Lung microvascular endothelial cell (primary cell): ENCODE data around the gene PILRB. TPM values are rescaled to one million over a fixed set of nuclear protein-coding genes. Genes with fewer than 3 reads are reported as not detected.
"Not testable (repeated sequence)": the region's sequence is repeated elsewhere in the genome, so short reads cannot be mapped to it uniquely, and the experiment has no call there.

Source experiments
- DNase-seq, 2 donors: peaks; one replicate each; pipeline versions ENCODE4 v3.0.0 to v3.0.0-alpha.2; 2010; ENCODE audit warnings: low read depth in 2 of 2
- total RNA-seq: library from RNA; depleted of rRNA; stranded (reverse); fragments of >200 nt; gene quantifications from 2 replicates; pipeline ENCODE4 v1.2.1, GENCODE V29; 2014

PILRB gene
- total RNA-seq, 1 donor from 2014 or later, result 21.6 TPM

DNA sequence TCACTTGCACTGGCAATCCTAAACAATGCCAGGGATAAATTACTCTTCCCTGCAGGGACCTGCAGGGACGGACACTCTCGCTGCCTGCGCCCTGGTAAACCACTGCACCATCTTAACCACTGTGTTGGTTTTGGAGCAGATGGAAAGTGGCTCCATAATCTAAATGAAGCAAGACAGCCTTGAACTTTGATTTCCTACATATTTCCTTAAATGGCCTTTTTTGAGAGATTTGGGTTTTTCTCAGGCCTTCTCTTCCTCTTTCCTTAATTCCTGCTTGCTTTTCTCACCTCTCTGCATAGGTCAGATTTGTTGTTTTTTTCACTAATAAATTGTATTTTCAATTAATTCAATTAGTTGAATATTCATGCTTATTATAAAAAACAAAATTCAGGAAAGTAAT is 18.1 kb downstream of the PILRB start:
- DNase-seq, result no peak

DNA sequence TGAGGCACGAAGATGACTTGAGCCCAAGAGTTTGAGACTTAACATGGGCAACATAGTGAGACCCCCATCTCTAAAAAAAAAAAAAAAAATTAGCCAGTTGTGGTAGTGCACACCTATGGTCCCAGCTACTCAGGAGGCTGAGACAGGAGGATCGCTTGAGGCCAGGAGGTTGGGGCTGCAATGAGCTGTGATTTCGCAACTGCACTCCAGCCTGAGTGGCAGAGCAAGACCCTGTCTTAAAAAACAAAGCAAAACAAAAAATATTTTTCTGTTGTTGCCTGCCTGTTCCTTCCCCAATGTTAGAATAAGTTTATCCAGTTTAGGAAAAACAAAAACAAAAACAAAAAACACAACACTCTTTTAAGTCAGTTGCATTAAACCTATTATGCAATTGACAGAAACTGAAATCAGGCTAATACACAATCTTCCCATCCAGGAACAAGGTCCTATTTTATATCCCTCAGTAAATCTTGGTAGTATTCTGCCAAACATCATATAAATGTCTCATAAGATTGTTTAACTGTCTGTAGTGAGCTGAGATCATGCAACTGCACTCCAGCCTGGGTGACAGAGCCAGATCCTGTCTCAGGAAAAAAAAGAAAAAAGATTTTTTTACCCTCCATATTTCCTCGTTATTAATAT is 20.3 kb downstream of the PILRB start:
- DNase-seq, result no peak

DNA sequence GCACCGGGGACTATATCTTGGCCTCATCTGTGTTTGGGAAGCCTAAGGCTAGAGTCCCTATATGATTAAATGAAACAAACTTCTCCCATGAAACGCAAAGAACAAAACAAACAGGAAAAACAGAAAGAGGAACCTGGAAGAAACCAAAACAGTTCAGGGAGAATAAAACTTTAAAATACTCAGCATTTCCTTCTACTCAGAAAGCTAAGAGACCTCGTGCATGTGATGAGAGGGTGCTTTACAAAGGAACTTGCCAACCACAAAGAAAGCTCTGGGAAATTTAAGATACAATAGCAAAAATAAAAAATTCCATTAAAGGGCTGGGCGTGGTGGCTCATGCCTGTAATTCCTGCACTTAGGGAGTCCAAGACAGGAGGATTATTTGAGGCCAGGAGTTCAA is 22.3 kb downstream of the PILRB start:
- no peak for DNase-seq

DNA sequence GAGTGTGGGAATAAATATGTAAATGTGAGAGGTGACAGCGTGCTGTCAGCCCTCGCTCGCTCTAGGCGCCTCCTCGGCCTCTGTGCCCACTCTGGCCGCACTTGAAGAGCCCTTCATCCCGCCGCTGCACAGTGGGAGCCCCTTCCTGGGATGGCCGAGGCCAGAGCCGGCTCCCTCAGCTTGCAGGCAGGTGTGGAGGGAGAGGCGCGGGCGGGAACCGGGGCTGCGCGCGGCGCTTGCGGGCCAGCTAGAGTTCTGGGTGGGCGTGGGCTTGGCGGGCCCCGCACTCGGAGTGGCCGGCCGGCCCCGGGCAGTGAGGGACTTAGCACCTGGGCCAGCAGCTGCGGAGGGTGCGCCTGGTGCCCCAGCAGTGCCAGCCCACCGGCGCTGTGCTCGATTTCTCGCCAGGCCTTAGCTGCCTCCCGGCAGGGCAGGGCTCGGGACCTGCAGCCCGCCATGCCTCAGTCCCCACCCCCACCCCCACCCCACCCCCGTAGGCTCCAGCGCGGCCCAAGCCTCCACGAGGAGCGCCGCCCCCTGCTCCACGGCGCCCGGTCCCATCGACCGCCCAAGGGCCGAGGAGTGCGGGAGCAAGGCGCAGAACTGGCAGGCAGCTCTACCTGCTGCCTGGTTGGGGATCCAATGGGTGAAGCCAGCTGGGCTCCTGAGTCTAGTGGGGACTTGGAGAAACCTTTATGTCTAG is 23.8 kb downstream of the PILRB start:
- DNase-seq, result not testable (repeated sequence)

DNA sequence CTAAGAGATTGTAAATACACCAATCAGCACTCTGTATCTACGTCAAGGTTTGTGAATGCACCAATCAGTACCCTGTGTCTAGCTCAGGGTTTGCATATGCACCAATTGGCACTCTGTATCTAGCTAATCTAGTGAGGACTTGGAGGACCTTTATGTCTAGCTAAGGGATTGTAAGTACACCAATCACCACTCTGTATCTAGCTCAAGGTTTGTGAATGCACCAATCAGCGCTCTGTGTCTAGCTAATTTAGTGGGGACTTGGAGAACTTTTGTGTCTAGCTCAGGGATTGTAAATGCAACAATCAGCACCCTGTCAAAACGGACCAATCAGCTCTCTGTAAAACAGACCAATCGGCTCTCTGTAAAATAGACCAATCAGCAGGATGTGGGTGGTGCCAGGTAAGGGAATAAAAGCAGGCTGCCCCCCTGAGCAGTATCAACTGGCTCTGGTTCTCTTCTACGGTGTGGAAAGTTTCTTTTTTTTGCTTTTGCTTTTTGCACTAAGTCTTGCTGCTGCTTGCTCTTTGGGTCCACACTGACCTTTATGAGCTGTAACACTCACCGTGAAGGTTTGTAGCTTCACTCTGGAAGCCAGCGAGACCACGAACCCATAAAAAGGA is 24.4 kb downstream of the PILRB start:
- not testable (repeated sequence) for DNase-seq

DNA sequence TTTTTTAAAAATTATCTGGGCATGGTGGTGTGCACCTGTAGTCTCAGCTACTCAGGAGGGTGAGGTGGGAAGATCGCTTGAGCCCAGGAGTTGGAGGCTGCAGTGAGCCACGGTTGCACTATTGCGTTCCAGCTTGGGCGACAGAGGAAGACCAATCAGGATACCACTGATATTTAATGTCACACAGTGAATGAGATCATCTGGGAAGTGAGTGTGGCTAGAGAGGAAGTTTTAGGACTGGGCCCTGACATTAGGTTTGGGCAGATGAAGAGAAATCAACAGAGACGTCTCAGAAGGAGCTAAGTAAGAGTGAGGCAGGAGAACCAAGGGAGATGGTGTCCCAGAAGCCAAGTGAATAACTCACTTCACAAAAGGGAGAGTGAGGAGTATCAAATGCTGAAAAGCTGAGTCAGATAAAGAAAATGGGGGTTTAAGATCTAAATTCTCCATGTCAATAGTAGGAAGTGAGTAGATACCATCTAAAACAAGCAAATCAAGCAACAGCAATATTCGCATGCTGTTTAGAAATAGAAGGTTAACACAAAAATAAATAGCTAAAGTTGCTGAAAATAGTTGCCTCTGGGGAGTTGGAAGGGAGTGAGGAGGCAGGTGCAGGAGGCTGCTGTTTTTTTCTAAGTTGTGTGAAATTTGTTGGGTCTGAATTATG is 26.8 kb downstream of the PILRB start:
- peak in 1 of 2 donors; percentile 27 for DNase-seq

DNA sequence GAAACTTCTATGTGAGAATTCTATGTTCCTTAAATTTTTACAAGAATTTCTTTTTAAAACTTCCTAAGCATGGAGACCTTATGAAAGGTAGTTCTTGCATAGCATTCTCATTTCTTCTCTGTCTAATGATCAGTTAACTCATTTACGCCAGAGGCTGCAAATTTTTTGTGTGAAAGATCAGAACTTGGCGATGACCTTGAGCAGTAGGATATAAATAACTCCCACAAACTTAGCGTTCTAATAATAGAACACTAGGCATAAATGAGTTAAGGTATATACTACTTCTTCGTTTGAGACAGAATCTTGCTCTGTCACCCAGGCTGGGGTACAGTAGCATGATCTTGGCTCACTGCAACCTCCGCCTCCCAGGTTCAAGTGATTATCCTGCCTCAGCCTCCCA is 29.0 kb downstream of the PILRB start:
- DNase-seq, result no peak

DNA sequence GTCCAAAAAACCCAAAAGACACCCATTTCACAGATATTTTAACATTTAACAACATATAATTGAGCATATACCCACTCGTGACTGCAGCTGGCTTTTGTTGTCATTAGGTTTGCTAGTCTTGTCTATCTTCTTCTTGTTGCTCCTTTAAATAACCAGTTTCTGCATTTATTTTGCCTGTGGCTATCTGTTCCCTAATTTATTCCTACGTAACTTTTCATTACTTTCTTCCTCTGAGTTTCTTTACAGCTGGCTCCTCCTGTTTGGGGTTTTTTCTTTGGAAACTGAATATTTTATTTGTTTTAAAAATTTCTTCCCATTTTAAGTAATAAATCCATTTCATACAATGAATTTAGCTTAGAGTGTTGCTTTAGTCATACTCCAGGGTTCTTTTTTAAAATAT is 29.8 kb downstream of the PILRB start:
- DNase-seq, result no peak

DNA sequence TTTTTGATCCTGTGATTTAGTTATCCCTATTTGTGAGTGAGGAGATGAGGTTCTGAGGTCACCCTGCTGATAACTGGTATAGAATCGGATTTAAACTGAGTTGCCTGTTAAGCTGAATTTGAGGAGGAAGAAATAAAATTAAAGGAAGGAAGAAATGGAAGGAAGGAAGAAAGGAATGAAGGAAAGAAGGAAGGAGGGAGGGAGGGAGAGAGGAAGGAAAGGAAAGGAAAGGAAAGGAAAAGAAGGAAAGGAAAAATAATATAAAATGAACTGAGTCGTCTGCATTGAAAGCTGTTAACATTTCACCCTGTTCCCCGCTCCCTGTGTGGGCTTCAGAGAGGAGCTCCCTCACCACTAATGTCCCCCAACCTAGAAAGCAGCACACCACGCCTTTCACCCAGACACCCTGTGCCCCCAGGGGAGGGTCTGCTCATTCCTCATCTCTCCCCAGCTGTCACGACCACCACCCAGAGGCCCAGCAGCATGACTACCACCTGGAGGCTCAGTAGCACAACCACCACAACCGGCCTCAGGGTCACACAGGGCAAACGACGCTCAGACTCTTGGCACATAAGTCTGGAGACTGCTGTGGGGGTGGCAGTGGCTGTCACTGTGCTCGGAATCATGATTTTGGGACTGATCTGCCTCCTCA is 31.6 kb downstream of the PILRB start:
- DNase-seq, result no peak

DNA sequence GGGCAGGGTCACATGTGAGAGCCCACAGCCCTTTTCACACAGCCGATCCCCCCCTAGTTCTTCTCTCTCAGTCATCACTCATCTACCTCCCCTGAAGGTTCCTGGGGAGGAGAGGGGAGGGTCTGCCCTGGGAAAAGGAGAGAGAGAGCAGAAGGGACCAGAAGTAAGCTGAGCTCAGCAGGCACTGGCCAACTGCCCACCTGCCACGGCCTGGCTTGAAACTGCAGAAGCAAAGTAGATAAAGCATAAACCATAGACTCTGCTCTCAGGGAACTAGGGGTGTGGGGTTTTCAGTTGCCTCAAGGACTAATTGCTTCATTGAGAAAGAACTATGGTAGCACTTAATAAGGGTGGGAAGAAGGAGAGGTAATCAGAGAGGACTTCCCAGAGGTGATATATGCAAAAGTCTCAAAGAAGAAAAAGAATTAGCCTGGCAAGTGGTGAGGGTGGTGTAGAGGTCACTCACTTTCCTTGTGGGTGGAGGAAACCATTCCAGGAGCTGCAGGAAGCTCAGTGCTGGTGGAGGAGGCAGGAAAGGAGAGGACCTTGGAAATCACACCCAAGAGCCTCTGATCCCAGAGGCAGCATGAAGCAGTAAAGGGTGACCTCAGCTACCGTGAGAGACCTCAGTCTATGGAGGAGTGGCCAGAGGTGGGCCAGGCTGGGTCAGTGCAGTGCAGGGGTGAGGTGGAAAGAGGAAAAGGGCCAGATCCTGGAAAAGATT is 32.5 kb downstream of the PILRB start:
- no peak for DNase-seq

DNA sequence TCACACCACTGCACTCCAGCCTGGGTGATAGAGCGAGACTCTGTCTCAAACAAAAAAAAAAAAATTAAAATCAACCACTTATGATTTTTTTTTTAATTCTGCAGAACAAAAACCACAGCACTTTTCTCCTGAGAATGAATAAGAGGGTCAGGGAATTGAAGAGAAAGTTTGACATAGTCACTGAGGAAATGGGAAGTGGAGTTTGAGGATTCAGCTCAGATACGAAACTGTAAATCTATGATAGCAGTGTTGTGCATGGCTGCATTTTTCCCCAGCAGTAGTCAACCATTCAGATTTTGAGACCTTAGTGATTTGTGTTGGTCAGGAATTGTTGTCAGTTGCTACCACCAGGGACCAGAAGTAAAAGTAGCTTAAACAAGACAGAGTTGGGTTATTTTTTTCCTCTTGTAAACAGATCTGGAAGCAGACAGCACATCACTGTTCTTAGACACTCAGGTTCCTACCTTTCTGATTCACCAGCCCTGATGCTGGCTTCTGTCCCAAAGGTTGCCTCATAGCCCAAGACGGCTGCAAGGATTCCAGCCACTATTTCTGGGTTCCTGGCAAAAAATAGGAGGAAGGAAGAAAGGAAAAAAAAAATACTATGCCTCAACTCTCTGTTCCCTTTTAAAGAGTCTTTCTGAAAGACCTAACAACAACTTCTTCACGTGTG is 35.5 kb downstream of the PILRB start:
- no peak for DNase-seq

DNA sequence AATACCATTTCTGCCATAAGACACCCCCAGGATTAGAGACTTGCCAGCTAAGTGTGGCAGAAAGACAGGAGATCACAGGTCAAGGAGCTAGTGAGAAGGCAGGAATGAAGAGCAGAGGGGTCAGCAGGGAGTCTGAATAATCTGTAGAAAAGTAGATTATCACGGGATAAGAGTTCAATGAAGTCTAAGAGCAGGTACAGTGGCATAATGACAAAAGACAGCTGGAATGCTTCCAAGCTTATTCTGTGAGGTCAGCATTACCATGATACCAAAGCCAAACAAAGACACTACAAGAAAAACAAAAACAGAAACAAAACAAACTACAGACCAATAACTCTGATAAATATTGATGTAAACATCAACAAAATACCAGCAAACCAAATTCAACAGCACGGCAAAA is 36.2 kb downstream of the PILRB start:
- no peak for DNase-seq

DNA sequence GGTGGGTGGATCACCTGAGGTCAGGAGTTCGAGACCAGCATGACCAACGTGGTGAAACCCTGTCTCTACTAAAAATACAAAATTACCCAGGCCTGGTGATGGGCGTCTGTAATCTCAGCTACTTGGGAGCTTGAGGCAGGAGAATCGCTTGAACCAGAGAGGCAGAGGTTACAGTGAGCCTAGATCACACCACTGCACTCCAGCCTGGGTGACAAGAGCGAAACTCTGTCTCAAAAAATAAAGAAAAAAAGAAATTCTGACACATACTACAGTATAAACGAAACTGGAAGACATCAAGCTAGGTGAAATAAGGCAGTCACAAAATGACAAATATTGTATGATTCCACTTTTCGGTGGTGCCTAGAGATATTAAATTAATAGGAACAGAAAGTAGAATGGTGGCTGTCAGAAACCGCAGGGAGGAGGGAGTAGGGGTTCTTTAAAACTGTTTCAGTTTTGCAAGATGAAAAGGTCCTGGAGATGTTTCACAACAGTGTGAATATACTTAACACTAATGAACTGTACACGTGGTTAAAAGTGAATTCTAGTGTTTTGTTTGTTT is 38.6 kb downstream of the PILRB start:
- no peak for DNase-seq

DNA sequence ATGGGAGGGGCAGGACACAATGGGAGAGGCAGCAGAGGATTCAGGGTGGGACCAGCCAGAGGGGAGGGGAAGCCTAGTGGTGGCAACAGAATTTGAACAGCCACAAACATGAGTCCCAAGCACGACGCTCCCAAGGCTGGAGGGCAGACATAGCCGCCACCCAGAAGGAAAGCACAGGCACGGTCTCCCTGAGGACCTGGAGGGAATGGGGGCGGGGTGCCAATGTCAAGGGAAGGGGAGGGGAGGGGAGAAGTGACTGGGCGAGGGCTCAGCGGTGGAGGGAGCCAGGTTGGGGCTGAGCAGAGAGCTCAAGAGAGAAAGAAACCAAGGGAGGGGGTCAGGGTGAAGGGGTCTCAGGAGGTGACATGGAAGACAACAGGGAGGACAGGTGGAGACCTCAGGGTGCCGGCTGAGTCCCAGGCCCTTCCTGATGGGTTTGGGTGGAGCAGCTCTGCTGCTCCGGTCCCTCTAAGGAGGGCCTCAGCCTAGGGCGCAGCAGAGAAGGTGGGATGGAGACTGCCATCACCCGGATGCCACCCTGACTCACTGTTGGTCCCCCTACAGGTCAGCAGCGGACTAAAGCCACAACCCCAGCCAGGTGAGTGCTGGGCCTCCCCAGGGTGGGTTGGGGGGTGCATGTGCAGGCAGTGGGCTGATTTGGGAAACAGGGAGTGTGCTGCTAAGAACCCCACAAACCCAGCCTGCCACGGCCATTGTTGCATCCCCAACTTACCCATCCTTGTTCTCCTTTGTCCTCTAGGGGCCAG is 39.6 kb downstream of the PILRB start:
- no peak for DNase-seq

DNA sequence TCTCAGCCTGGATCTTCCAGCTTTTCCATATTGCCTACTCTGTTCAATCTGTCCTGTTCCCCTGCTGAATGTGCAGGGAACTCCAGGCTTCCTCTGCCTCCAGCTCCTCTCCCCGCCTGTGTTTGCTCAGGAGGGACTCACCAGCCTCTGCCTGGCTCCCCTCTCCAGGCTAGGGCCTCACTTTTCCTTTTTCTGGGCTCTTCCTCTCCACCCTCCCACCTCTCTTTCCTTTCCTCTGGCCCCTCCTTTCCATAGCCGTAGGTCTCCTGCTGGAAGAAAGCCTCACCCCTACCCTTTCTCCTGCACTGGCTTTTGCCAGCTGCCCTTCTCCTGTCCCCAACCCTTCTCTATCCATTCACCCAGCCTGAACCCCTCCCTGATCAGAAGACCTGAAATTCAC is 40.3 kb downstream of the PILRB start:
- DNase-seq, result no peak

DNA sequence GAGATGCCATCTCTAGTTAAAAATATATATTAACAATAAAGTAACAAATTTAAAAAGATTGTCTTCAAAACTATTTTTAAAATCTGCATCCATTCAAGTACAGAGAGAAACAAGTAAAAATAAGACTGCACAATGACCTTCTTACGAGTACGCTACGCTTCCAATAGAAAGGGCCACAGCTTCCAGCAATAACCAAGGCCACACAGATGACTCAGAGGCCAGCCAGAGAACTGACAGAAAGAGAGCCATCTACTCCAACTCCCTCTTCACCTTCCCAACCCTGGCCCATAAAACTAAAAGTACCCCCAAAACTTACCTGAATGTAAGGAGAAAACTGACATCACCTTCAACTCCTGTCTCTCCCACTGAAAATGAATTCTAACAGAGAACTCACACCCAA is 42.1 kb downstream of the PILRB start:
- DNase-seq, result no peak

DNA sequence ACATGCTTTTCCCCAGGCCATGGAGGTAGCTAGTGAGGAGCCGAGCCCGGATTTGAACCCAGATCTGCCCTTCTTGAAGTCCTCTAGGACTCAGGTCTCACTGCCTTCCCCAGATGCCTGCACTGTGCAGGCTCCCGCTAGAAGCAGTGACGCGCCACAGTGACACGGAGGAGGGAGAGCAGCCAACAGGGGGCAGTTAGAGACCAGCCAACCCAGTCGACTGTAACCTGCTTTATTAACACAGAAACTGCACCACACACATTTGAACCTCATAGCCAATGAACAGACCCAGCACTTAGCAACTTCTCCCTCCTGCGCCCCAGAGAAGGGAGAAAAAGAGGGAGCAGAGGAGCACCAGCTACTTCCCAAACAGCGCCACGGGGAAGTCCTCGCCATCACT is 42.7 kb downstream of the PILRB start:
- peak; percentile 26 to 58 for DNase-seq

DNA sequence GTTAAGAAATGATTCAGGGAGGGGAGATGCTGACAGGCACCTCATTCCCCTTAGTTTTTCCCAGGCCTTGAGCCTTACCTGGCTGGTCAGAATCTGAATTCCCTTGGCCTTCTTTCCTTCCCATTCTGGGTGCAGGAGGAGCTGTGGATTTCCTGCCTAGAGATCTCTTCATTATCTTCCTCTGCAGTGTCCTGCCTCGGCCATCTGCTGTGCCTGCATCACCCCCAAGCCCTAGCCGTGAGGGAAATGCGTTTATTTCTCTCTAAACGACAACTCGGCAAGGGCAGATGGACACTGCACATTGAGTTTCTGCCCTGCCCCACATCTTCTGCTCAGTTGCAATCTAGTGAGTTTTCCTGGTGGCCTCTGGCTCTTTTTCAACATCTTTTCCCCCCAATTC is 43.9 kb downstream of the PILRB start:
- DNase-seq, result no peak

DNA sequence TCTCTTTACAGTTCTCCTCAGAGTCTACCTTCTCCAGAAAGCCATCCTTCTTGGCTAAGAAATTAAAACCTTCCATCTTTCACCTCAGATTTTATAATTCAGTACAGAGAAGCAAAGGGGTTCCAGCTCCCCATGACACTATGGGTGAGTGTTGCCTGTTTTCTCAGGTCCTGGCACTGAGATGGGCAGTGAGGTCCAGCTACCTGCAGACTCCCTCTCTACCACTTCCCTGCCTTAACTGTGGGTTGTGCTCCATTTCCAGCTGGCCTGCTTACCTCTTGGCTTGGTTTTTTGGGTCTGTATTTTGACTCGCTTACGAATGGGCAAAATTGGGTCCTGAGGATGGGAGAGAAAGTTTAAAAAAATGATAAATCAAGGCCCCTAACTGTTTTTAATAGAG is 44.3 kb downstream of the PILRB start:
- no peak for DNase-seq

DNA sequence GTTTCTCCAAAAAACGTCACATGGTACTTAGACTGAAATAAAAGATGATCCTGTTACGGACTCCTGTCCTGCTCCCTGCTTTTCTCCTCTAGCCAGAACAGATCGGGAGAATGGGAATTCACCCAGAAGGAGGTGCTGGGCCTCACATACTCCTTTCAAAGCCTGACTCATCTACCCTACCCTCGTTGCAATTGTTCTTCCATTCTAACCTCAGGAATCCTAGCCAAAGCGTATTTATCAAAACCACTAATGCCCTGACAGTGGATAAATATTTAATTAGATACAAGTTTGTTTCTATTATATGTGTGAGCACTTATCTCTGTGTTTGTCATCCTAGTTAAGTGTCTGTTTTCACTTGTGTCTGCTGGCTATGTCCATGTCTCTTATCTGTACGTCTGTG is 48.9 kb downstream of the PILRB start:
- DNase-seq, result peak in 1 of 2 donors; percentile 27
